GM10266 (cell line): Measurements from ENCODE around the gene VPS13A.

Source experiments
- DNase-seq: peaks from one replicate; pipeline ENCODE4 v3.0.0; 2012; ENCODE audit errors: extremely low spot score
- TF ChIP-seq, protein P1 (sequence below): IDR thresholded peaks from 2 replicates; pipeline ENCODE4 v1.5.1; 2012; ENCODE audit warnings: mild to moderate bottlenecking, low read depth; ENCODE audit not compliant: control insufficient read depth, insufficient read depth; ENCODE audit errors: missing control alignments

Gene VPS13A

DNA sequence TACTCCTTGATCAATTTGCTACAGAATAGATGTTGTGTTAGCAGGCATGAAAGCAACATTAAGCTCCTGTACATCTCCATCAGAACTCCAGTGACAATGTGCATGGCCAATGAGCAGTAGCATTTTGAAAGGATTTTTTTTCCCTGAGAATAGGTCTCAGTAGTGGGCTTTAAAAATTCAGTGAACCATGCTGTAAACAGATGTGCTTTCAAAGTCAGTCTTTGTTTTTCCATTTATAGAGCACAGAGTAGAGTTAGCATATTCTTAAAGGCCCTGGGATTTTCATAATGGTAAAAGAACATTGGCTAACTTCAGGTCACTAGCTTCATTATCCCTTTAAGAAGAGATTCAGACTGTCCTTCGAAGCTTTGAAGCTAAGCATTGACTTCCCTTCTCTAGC lies 150.8 kb downstream of the VPS13A start:
- TF ChIP-seq, protein P1, sequence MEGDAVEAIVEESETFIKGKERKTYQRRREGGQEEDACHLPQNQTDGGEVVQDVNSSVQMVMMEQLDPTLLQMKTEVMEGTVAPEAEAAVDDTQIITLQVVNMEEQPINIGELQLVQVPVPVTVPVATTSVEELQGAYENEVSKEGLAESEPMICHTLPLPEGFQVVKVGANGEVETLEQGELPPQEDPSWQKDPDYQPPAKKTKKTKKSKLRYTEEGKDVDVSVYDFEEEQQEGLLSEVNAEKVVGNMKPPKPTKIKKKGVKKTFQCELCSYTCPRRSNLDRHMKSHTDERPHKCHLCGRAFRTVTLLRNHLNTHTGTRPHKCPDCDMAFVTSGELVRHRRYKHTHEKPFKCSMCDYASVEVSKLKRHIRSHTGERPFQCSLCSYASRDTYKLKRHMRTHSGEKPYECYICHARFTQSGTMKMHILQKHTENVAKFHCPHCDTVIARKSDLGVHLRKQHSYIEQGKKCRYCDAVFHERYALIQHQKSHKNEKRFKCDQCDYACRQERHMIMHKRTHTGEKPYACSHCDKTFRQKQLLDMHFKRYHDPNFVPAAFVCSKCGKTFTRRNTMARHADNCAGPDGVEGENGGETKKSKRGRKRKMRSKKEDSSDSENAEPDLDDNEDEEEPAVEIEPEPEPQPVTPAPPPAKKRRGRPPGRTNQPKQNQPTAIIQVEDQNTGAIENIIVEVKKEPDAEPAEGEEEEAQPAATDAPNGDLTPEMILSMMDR = no peak
- no peak for DNase-seq

DNA sequence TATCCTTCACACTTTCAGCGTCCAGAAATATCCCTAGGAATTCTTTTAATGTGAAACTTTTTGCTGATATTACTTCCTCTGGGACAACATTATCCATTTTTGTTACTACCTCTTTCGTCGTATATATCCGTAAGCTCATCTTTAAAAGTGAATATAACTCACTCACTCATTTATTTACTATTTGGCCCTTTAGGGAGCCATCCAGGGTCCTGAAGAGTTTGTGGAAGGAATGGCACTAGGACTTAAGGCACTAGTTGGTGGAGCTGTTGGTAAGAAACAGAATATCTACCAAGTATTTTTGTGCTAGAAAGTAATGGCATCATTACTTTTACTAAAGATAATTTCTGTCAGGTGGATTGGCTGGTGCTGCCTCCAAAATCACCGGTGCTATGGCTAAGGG lies 192.7 kb downstream of the VPS13A start:
- no peak for DNase-seq
- TF ChIP-seq, protein P1 = no peak

DNA sequence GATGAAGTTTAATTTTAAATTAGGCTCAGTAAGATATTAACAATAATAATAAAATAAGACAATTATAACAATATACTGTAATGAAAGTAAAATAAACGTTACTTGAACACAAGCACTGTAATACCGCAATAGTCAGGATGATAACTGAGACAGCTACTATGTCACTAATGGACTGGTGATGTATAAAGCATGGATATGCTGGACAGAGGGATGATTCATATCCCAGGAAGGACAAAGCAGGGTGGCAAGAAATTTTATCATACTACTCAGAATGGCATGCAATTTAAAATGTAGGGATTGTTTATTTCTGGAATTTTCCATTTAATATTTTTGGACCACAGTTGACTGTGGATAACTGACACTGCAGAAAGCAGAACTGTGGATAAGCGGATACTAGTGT lies 196.9 kb downstream of the VPS13A start:
- TF ChIP-seq, protein P1 = no peak
- DNase-seq = no peak

DNA sequence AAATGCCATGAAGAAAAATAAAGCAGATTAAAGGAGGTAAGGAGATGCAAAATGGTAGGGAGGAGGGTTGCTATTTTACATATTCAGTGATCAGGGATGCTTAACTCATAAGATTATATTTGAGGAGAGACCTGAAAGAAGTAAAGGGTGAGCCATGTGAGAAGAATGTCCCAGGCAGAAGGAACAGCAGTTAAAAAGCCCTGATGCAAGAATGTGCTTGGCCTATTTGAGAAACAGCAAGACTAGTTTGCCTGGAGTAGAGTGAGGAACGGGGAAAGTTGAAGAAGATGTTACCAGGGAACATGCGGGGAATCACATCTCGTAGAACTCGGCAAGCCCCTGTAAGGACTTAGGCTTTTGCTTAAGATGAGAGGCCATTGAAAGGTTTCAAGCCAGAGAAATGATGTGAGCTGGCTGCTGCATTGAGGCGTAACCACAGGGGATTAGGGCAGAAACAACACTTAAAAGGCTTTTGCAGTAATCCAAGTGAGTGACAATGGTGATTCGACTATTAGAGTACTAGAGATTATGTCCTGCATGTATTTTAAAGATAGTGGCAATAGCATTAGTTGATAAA lies 198.7 kb downstream of the VPS13A start:
- no peak for DNase-seq
- TF ChIP-seq, protein P1 = no peak

DNA sequence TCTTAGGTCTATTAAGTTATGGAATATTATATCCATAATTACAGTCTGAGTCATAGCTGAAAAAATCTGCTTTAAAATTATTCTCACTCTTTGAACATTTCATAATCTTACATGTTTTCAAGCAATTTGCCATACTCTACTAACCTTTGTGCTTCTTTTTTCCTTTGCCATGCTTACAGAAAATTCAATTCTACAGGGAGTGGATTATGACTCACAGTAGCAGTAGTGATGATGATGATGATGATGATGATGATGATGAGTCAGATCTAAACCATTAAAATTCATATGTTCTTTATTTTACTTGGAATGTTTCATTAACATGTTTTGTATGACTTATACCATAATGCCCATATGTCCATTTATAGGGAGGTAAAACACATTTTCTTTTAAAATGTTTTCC lies 207.1 kb downstream of the VPS13A start:
- TF ChIP-seq, protein P1 = no peak
- DNase-seq = no peak

DNA sequence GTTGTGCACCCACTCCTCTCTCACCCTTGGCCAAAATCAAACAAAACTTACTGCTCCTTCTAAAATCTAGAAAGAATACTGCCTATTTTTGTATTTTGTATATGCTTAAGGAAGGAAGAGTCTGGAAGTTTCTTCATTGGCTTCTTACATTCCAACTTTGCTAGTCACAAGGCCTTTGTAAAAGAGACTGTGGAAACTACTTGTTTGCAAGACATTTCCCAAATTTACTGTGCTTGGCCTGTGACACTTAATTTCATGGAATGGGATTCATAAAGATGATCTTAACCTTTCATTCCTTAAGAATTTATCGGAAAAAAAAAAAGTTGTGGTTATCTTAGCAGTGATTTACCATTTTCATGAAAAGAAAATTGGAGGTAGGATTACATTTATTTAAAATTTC lies 208.9 kb downstream of the VPS13A start:
- TF ChIP-seq, protein P1 = no peak
- no peak for DNase-seq

DNA sequence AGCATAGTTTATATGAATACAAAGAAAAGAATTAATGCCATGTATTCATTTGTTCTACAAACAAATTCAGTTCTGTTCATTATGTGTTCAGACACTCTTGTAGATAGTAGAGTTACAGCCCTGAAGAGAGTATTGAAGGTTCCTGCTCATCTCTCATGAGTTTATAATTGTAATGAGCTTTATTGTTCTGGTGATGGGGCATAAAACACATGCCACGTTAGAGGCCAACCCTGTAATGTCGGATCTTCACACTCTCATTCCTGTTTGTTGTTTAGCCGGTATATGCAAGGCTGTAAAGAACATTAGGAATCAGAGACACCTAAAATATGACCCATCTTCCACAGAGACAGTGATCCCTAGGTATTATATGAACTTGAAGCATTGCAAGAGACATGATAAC lies 214.5 kb downstream of the VPS13A start:
- no peak for DNase-seq

More for the DNA sequence above, 214.5 kb downstream of the VPS13A start:
- TF ChIP-seq, protein P1 = no peak
